Prostate gland (tissue), 2 donors: Measurements from ENCODE around the gene EPG5. TPM values are rescaled to one million over a fixed set of nuclear protein-coding genes. Genes with fewer than 3 reads are reported as not detected.

Experiments used
- DNase-seq: peaks from one replicate; pipeline ENCODE4 v3.0.0-alpha.2; 2019; ENCODE audit warnings: low spot score
- H3K27ac ChIP-seq, 2 donors: fragments of 200-600 bp; sonication (generic); 2 replicates each; pipeline ENCODE4 v1.5.1; 2017 to 2019
- H3K27me3 ChIP-seq: fragments of 200-600 bp; sonication (generic); replicated peaks from 2 replicates; pipeline ENCODE4 v1.5.1; 2019; ENCODE audit not compliant: insufficient read depth
- H3K36me3 ChIP-seq, 2 donors: fragments of 200-600 bp; sonication (generic); 1 replicate in 1 of 2; 2 replicates in 1 of 2; pipeline versions ENCODE4 v1.5.1 to v1.8.1; 2017 to 2019
- H3K4me1 ChIP-seq: fragments of 200-600 bp; sonication (generic); replicated peaks from 2 replicates; pipeline ENCODE4 v1.5.1; 2019
- H3K4me3 ChIP-seq, 2 donors: fragments of 200-600 bp; sonication (generic); 2 replicates each; pipeline ENCODE4 v1.5.1; 2017 to 2019
- H3K9me3 ChIP-seq: fragments of 200-600 bp; sonication (generic); 2 replicates; pipeline ENCODE4 v1.5.1; 2017
- POLR2A ChIP-seq: fragments of 450-650 bp; IDR thresholded peaks from one replicate; pipeline ENCODE4 v1.6.1; 2016; ENCODE audit warnings: antibody characterized with exemption, mild to moderate bottlenecking
- POLR2AphosphoS5 ChIP-seq: sonication (generic); formaldehyde crosslinking; IDR thresholded peaks from one replicate; pipeline ENCODE4 v1.6.1; 2017; ENCODE audit warnings: antibody characterized with exemption
- WGBS: methylation state at CpG from one replicate; pipeline ENCODE4 v1.1.5; 2018; 5-methylcytosine and 5-hydroxymethylcytosine counted together
- intact Hi-C: fragments of 100-400 bp; cut with DNase I; formaldehyde crosslinking; loops from one replicate; pipeline ENCODE4 v1.14.2; 2022
- total RNA-seq, 2 donors: library from RNA; depleted of rRNA; stranded (reverse); fragments of >200 nt; gene quantifications; one replicate each; pipeline ENCODE4 v1.1.0, GENCODE V29; 2016
- TF ChIP-seq, protein P1 (sequence below), 4 experiments: fragments of 200-600 bp in 2 of 4; fragments of 450-650 bp in 2 of 4; sonication (generic) in 2 of 4; IDR thresholded peaks; 1 replicate in 3 of 4; 2 replicates in 1 of 4; pipeline ENCODE4 v1.5.1; 2016 to 2019; ENCODE audit warnings: antibody characterized with exemption in 4 of 4, mild to moderate bottlenecking in 2 of 4, moderate library complexity in 2 of 4

EPG5 gene
- total RNA-seq, 2 donors from 2014 or later = 21.5 to 50.3 TPM

DNA sequence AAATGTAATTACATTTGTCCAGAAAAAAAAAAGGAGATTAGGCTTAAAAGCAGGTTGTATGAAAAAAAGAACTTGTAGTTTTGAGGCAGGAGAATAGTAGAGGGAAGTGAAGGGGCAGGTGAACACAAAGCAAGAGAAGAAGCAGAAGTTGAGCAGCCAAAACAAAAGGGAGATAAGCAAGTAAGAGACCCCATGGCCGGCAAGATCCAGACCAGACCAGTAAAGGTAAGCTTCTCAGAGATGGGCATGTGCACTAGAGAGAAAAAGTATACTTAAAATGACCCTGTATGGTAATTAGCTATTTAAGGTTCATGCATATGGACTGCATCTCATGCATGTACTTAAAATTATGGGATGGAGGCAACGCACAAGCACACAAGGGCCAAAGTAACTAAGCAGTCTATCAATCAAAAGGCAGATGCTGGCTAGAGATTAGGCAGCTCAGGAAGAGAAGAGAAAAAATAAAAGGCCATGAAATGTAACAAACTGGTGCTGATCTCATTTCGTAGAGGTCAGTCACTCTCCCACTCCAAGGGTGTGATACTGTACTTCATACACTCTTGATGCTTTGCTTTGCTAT, 132.0 kb downstream of the EPG5 start:
- Histone ChIP-seq H3K4me1 (peaks cover 9% of the 10 kb centered on the region), H3K27ac (no peak overlapping the region), H3K36me3 (no peaks in the 10 kb centered on the region), H3K4me3 (no peak overlapping the region), H3K27me3 (no peaks in the 10 kb centered on the region), H3K9me3 (no peaks in the 10 kb centered on the region)
- intact Hi-C loops = loop anchor here (10.0 kb wide), 1 partner anchor 110 kb away; the partner anchor contains the start of gene SLC14A1
- DNase-seq = no peak
- WGBS = 41% methylated on average over 3 of the region's 3 CpGs
- TF ChIP-seq, protein P1, sequence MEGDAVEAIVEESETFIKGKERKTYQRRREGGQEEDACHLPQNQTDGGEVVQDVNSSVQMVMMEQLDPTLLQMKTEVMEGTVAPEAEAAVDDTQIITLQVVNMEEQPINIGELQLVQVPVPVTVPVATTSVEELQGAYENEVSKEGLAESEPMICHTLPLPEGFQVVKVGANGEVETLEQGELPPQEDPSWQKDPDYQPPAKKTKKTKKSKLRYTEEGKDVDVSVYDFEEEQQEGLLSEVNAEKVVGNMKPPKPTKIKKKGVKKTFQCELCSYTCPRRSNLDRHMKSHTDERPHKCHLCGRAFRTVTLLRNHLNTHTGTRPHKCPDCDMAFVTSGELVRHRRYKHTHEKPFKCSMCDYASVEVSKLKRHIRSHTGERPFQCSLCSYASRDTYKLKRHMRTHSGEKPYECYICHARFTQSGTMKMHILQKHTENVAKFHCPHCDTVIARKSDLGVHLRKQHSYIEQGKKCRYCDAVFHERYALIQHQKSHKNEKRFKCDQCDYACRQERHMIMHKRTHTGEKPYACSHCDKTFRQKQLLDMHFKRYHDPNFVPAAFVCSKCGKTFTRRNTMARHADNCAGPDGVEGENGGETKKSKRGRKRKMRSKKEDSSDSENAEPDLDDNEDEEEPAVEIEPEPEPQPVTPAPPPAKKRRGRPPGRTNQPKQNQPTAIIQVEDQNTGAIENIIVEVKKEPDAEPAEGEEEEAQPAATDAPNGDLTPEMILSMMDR (IDR thresholded peaks at IDR 0.05) = no peak

DNA sequence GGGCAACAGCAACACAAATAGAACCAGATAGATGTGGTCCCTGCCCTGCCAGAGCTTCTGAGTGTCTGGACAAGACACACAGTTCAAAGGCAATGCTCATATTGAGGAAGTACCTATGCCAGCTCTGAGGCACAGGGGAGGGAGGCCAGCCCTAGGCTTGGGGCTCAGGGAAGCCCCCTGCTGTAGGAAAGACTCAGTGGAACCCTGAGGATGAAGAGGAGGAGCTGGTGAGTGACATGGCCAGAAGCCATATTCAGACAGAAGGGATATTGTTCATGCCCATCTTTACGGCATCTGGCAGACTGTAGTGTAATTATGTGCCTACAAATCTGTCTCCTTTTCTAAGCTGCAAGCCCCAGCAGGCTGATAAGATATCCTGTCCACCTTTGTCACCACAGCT, 132.8 kb downstream of the EPG5 start:
- no peak overlapping the region for H3K27ac ChIP-seq
- H3K27me3 ChIP-seq = no peaks in the 10 kb centered on the region
- TF ChIP-seq POLR2A (no peak), POLR2AphosphoS5 (peak; percentile 4)
- TF ChIP-seq, protein P1 (IDR thresholded peaks at IDR 0.05) = no peak
- H3K4me1 ChIP-seq = peaks cover 9% of the 10 kb centered on the region
- WGBS = 19% methylated on average over 1 of the region's 1 CpG
- DNase-seq = no peak
- intact Hi-C loops = loop anchor here (10.0 kb wide), 1 partner anchor 110 kb away; the partner anchor contains the start of gene SLC14A1
- H3K4me3 ChIP-seq = no peak overlapping the region
- no peaks in the 10 kb centered on the region for H3K36me3 ChIP-seq
- H3K9me3 ChIP-seq = no peaks in the 10 kb centered on the region

DNA sequence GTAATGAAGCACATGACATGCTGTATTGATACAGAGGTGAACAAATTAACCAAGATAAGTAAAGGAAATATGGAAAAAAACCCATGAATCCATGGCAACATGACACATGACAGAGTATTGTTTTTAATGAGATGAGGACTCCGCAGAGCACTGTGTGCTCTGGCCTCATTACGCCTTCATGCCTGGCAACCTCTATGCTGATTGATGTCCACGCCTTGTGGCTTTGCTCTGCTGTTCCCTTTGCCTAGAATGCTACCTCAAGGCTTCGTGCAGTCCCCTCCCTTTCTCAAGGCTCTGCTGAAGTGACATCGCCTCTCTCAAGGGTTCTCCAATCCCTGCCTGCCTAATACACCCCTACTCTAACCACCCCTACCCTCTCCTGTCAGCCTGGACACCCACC, 133.3 kb downstream of the EPG5 start:
- peaks cover 9% of the 10 kb centered on the region for H3K4me1 ChIP-seq
- WGBS = 54% methylated on average over 5 of the region's 5 CpGs
- no peak for DNase-seq
- H3K27ac ChIP-seq = no peak overlapping the region
- TF ChIP-seq, protein P1 (IDR thresholded peaks at IDR 0.05) = no peak
- TF ChIP-seq POLR2A (no peak), POLR2AphosphoS5 (no peak)
- no peaks in the 10 kb centered on the region for H3K27me3 ChIP-seq
- intact Hi-C loops = loop anchor here (10.0 kb wide), 1 partner anchor 109 kb away; the partner anchor contains the start of gene SLC14A1
- no peaks in the 10 kb centered on the region for H3K36me3 ChIP-seq
- no peak overlapping the region for H3K4me3 ChIP-seq
- H3K9me3 ChIP-seq = no peaks in the 10 kb centered on the region

DNA sequence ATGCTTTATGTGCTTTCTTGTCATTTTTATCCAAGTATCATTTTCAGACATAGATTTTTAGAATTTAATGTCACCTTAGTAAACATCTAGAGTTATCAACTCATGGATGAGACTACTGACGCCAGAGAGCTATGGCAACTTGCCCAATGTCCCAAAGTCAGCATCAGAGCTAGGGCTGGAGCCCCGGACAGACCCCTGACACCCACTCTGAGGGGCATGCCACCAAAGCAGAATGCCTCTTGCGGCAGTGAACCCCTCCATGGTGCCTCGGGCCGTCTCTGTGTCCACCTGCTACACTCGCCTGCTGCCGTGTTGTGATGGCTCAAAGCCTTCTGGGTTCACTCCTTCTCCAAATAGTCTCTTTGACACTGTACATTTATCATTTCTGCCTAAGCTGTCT, 136.2 kb downstream of the EPG5 start:
- H3K4me1 ChIP-seq = peaks cover 15% of the 10 kb centered on the region
- intact Hi-C loops = loop anchor here (10.0 kb wide), 1 partner anchor 106 kb away; the partner anchor contains the start of gene SLC14A1
- TF ChIP-seq, protein P1 (IDR thresholded peaks at IDR 0.05) = no peak
- TF ChIP-seq POLR2A (no peak), POLR2AphosphoS5 (no peak)
- no peak overlapping the region for H3K27ac ChIP-seq
- DNase-seq = no peak
- no peak overlapping the region for H3K4me3 ChIP-seq
- H3K36me3 ChIP-seq = no peaks in the 10 kb centered on the region
- no peaks in the 10 kb centered on the region for H3K27me3 ChIP-seq
- no peaks in the 10 kb centered on the region for H3K9me3 ChIP-seq
- WGBS = 90% methylated on average over 7 of the region's 7 CpGs

DNA sequence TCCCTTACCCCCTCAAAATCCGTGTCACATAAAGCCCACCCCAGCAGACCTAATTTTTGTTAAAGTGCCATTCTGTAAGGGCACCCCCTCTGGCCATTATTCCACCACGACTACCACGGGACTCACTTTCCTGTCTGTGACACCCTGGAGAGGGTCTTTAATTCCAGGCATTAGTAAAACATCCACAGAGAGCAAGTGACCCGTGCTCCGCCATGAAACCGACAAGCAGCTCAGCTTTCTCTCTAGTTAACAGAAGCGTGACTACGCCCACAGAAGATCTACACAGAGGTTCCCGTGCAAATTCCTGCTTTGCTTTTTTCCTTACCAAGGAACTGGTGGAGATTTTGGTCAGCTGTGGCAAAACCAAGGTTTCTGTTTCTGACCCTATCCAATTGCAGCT, 137.3 kb downstream of the EPG5 start:
- WGBS = 81% methylated on average over 9 of the region's 9 CpGs
- H3K27ac ChIP-seq = no peak overlapping the region
- H3K27me3 ChIP-seq = no peaks in the 10 kb centered on the region
- no peak overlapping the region for H3K4me3 ChIP-seq
- intact Hi-C loops = loop anchor here (10.0 kb wide), 1 partner anchor 105 kb away; the partner anchor contains the start of gene SLC14A1
- no peaks in the 10 kb centered on the region for H3K36me3 ChIP-seq
- no peaks in the 10 kb centered on the region for H3K9me3 ChIP-seq
- TF ChIP-seq POLR2AphosphoS5 = no peak
- no peak for TF ChIP-seq POLR2A
- TF ChIP-seq, protein P1 (IDR thresholded peaks at IDR 0.05) = no peak
- H3K4me1 ChIP-seq = peaks cover 15% of the 10 kb centered on the region
- DNase-seq = no peak
